ENCODE data around the gene IGDCC3. TPM values are rescaled to one million over a fixed set of nuclear protein-coding genes. Genes with fewer than 3 reads are reported as not detected.

Gene IGDCC3
- total RNA-seq, 1 experiment from 2014 or later = 0.32 TPM

DNA sequence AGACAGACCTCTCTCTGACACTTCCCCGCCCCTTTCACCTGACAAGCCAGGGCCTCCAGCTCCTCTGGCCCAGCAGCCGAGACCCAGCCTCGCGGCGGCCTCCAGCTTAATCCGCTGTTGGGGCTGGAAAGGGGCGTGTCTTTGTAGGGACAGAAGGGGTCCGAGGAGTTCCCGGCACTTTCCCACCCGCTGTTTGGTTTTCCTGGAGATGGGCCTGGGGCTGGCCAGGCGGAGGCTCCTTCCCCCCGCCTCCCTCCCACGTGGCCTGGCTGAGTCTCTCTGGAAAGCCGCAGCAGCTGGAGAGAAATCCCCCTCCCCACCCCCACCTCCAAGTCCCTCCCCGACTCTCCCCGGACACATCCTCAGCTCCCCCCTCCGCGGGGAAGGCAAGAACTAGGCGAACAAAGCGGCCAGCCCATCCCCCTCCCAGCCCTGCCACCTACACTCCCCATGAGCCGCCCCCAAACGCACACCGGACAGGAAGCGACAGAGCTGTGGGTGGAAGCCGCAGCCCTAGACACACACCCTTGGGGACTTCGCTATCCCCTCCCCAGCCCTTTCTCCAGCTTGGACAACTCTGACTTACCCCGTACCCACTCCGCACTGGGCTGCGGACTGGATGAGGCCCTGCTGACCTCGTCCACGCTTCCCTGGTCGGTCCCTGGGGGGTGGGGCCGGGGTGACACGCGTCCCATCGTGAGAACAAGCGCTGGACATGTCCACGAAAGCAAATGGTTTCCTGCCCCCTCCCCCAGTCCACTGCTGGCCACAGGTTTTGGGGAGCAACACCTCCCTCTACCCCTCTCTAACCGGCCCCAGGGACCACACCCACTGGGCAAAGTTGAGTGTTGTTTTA is 43.8 kb upstream of the IGDCC3 start:
- H3K4me3 ChIP-seq (ENCODE audit: low read depth, low read length, poor library complexity, severe bottlenecking) = peak overlapping the region; percentile 63
- no peaks in the 10 kb centered on the region for H3K36me3 ChIP-seq (ENCODE audit: insufficient read depth, low read length, poor library complexity, severe bottlenecking)
- peak; percentile 58 for DNase-seq (ENCODE audit: low spot score)
- ChIA-PET CTCF (no interaction called here), POLR2A (ENCODE audit: low non-redundant PET) (interaction anchor here (0.6 kb wide), 2 partner anchors 11 to 17 kb away, joined by 5 to 7 read pairs; no protein-coding TSS in a partner anchor)
- H3K4me1 ChIP-seq (ENCODE audit: insufficient read depth, low read length, poor library complexity, severe bottlenecking) = peaks cover 28% of the 10 kb centered on the region
- H3K27ac ChIP-seq (ENCODE audit: low read depth, low read length, poor library complexity, severe bottlenecking) = no peak overlapping the region
- H3K9me3 ChIP-seq (ENCODE audit: low read depth, low read length, poor library complexity, severe bottlenecking) = no peaks in the 10 kb centered on the region
- no TSS peak for BruUV-seq (replicated peaks)
- TF ChIP-seq, protein P1, sequence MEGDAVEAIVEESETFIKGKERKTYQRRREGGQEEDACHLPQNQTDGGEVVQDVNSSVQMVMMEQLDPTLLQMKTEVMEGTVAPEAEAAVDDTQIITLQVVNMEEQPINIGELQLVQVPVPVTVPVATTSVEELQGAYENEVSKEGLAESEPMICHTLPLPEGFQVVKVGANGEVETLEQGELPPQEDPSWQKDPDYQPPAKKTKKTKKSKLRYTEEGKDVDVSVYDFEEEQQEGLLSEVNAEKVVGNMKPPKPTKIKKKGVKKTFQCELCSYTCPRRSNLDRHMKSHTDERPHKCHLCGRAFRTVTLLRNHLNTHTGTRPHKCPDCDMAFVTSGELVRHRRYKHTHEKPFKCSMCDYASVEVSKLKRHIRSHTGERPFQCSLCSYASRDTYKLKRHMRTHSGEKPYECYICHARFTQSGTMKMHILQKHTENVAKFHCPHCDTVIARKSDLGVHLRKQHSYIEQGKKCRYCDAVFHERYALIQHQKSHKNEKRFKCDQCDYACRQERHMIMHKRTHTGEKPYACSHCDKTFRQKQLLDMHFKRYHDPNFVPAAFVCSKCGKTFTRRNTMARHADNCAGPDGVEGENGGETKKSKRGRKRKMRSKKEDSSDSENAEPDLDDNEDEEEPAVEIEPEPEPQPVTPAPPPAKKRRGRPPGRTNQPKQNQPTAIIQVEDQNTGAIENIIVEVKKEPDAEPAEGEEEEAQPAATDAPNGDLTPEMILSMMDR (conservative IDR thresholded peaks at IDR 0.05; ENCODE audit: low read depth, low read length) = no peak
- no peak for TF ChIP-seq EZH2 (IDR thresholded peaks at IDR 0.05; ENCODE audit: borderline replicate concordance, low read depth, low read length, poor library complexity, severe bottlenecking)
- H3K27me3 ChIP-seq (replicated peaks; ENCODE audit: insufficient read depth, low read depth, low read length, poor library complexity) = no peaks in the 10 kb centered on the region
- intact Hi-C loops (cut with micrococcal nuclease; ENCODE audit: unreplicated experiment) = no loop called here

- Histone ChIP-seq H3K27me3 (replicated peaks; ENCODE audit: insufficient read depth, low read depth, low read length, poor library complexity) (no peaks in the 10 kb centered on the region), H3K4me1 (ENCODE audit: insufficient read depth, low read length, poor library complexity, severe bottlenecking) (peaks cover 34% of the 10 kb centered on the region), H3K4me3 (ENCODE audit: low read depth, low read length, poor library complexity, severe bottlenecking) (no peak overlapping the region), H3K36me3 (ENCODE audit: insufficient read depth, low read length, poor library complexity, severe bottlenecking) (no peaks in the 10 kb centered on the region), H3K9me3 (ENCODE audit: low read depth, low read length, poor library complexity, severe bottlenecking) (no peaks in the 10 kb centered on the region), H3K27ac (ENCODE audit: low read depth, low read length, poor library complexity, severe bottlenecking) (no peak overlapping the region)
- no TSS peak for BruUV-seq (replicated peaks)
- ChIA-PET POLR2A (ENCODE audit: low non-redundant PET) (interaction anchor here (0.6 kb wide), 1 partner anchor 16 kb away, joined by 5 read pairs; no protein-coding TSS in a partner anchor), CTCF (no interaction called here)
- DNase-seq (ENCODE audit: low spot score) = no peak
- intact Hi-C loops (cut with micrococcal nuclease; ENCODE audit: unreplicated experiment) = no loop called here
- TF ChIP-seq EZH2 (IDR thresholded peaks at IDR 0.05; ENCODE audit: borderline replicate concordance, low read depth, low read length, poor library complexity, severe bottlenecking) = no peak
These were observed 43.2 kb upstream of the IGDCC3 start for GRCh38 chr15:65420975-65421359.

- Histone ChIP-seq H3K27me3 (replicated peaks; ENCODE audit: insufficient read depth, low read depth, low read length, poor library complexity) (no peaks in the 10 kb centered on the region), H3K4me3 (ENCODE audit: low read depth, low read length, poor library complexity, severe bottlenecking) (no peak overlapping the region), H3K36me3 (ENCODE audit: insufficient read depth, low read length, poor library complexity, severe bottlenecking) (no peaks in the 10 kb centered on the region), H3K4me1 (ENCODE audit: insufficient read depth, low read length, poor library complexity, severe bottlenecking) (peaks cover 49% of the 10 kb centered on the region), H3K27ac (ENCODE audit: low read depth, low read length, poor library complexity, severe bottlenecking) (no peak overlapping the region), H3K9me3 (ENCODE audit: low read depth, low read length, poor library complexity, severe bottlenecking) (no peaks in the 10 kb centered on the region)
- ChIA-PET POLR2A (ENCODE audit: low non-redundant PET) (interaction anchor here (0.7 kb wide), 1 partner anchor 756 kb away, joined by 13 read pairs; no protein-coding TSS in a partner anchor), CTCF (no interaction called here)
- intact Hi-C loops (cut with micrococcal nuclease; ENCODE audit: unreplicated experiment) = no loop called here
- no TSS peak for BruUV-seq (replicated peaks)
- TF ChIP-seq, protein P1 (conservative IDR thresholded peaks at IDR 0.05; ENCODE audit: low read depth, low read length) = no peak
- TF ChIP-seq EZH2 (IDR thresholded peaks at IDR 0.05; ENCODE audit: borderline replicate concordance, low read depth, low read length, poor library complexity, severe bottlenecking) = no peak
- DNase-seq (ENCODE audit: low spot score) = no peak
These were observed 40.8 kb upstream of the IGDCC3 start for GRCh38 chr15:65418596-65418995.

Measured in A673 (cell line).